Omental fat pad (tissue), 4 donors: Measurements from ENCODE around the gene ST3GAL5. TPM values are rescaled to one million over a fixed set of nuclear protein-coding genes. Genes with fewer than 3 reads are reported as not detected.

ENCODE experiments used
- ATAC-seq: fragments of 150-250 bp; one replicate; pipeline ENCODE4 v1.9.1; 2016; ENCODE audit warnings: mild to moderate bottlenecking, moderate library complexity; ENCODE audit not compliant: low FRiP score
- DNase-seq: peaks from one replicate; pipeline ENCODE4 v3.0.0-alpha.2; 2019; ENCODE audit warnings: low spot score
- CTCF ChIP-seq, 3 donors: fragments of 450-650 bp; IDR thresholded peaks; one replicate each; pipeline ENCODE4 v1.5.1; 2016 to 2017; ENCODE audit warnings: antibody characterized with exemption in 3 of 3, mild to moderate bottlenecking in 3 of 3, moderate library complexity in 2 of 3
- total RNA-seq, 4 donors: library from RNA; depleted of rRNA; stranded (reverse); fragments of >200 nt; gene quantifications; one replicate each; pipeline ENCODE4 v1.1.0, GENCODE V29; 2016

The ST3GAL5 gene
- total RNA-seq, 4 donors from 2014 or later, result 41.7 to 89.5 (median 59.4) TPM

GRCh38 chr2:85793584-85793983 lies 95.2 kb downstream of the ST3GAL5 start:
- TF ChIP-seq CTCF (IDR thresholded peaks at IDR 0.05), result no peak
- no peak for ATAC-seq
- no peak for DNase-seq

GRCh38 chr2:85792783-85793441 lies 95.9 kb downstream of the ST3GAL5 start:
- no peak for TF ChIP-seq CTCF (IDR thresholded peaks at IDR 0.05)
- DNase-seq, result no peak
- peak; percentile 70 for ATAC-seq

GRCh38 chr2:85791704-85792565 lies 96.9 kb downstream of the ST3GAL5 start:
- TF ChIP-seq CTCF (IDR thresholded peaks at IDR 0.05), result no peak
- DNase-seq (no peak), ATAC-seq (no peak)

GRCh38 chr2:85790499-85791188 lies 98.1 kb downstream of the ST3GAL5 start:
- ATAC-seq (no peak), DNase-seq (no peak)
- TF ChIP-seq CTCF (IDR thresholded peaks at IDR 0.05), result no peak

GRCh38 chr2:85790032-85790431 lies 98.8 kb downstream of the ST3GAL5 start:
- DNase-seq (no peak), ATAC-seq (no peak)
- no peak for TF ChIP-seq CTCF (IDR thresholded peaks at IDR 0.05)

- peak; percentile 53 for ATAC-seq
- TF ChIP-seq CTCF (IDR thresholded peaks at IDR 0.05), result no peak
These were observed 99.5 kb downstream of the ST3GAL5 start for GRCh38 chr2:85789271-85789670.

More at GRCh38 chr2:85789271-85789670, 99.5 kb downstream of the ST3GAL5 start:
- DNase-seq, result no peak
